ENCODE results near the gene AHRR.

- TF ChIP-seq CTCF (IDR thresholded peaks at IDR 0.05; ENCODE audit: insufficient read depth, low read depth, low read length) (no peak), EZH2 (IDR thresholded peaks at IDR 0.05; ENCODE audit: insufficient read depth, low read length) (no peak)
Measured at GRCh38 chr5:448766-449090, 127.2 kb downstream of the AHRR start.
